ENCODE results near the gene WIPF1. TPM values are rescaled to one million over a fixed set of nuclear protein-coding genes. Genes with fewer than 3 reads are reported as not detected.

The WIPF1 gene
- polyA plus RNA-seq, 1 donor from 2014 or later = 0.25 TPM

DNA sequence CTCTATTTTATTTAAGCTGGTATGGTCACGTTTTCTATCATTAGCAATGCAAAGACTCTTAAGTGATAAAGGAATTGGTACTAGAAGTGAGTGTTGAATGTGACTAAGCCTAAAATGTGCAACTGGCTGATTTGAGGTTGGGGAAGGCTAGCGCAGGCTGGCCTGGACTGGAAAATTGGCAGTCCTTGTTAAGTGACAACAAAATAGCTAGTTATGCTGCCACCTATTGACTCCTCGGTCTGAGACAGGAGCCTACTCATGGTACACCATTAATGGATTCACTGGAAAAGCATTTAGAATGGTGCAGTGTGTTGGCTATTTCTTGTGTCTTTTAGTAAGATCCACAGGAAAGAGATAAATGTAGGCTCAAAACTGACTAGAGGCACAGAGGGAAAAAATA is 5.7 kb upstream of the WIPF1 start:
- Histone ChIP-seq H3K9ac (ENCODE audit: low read length) (no peak overlapping the region), H3K27ac (ENCODE audit: low read length) (no peak overlapping the region), H3K4me2 (ENCODE audit: low read length) (no peak overlapping the region), H3K27me3 (ENCODE audit: insufficient read depth, low read depth, low read length) (no peaks in the 10 kb centered on the region), H3K4me3 (ENCODE audit: low read length) (no peak overlapping the region), H4K20me1 (ENCODE audit: insufficient read depth) (no peaks in the 10 kb centered on the region), H3K9me2 (ENCODE audit: insufficient read depth, low read length) (no peaks in the 10 kb centered on the region), H3K9me3 (ENCODE audit: low read length) (no peaks in the 10 kb centered on the region), H3K36me3 (ENCODE audit: insufficient read depth, low read length) (no peaks in the 10 kb centered on the region), H2AFZ (ENCODE audit: low read depth, low read length) (no peak overlapping the region), H3K79me2 (replicated peaks; ENCODE audit: insufficient read depth, low read length) (no peaks in the 10 kb centered on the region), H3F3A (ENCODE audit: insufficient read depth, low read length, poor library complexity, severe bottlenecking) (no peaks in the 10 kb centered on the region)
- TF ChIP-seq TAF1 (IDR thresholded peaks at IDR 0.05; ENCODE audit: low read depth) (no peak), SMC3 (conservative IDR thresholded peaks at IDR 0.05; ENCODE audit: poor library complexity) (no peak), POLR2AphosphoS5 (IDR thresholded peaks at IDR 0.05) (peak; percentile 34), EP300 (conservative IDR thresholded peaks at IDR 0.05; ENCODE audit: poor library complexity, severe bottlenecking) (no peak), MXI1 (conservative IDR thresholded peaks at IDR 0.05; ENCODE audit: poor library complexity, severe bottlenecking) (no peak), RAD21 (conservative IDR thresholded peaks at IDR 0.05) (peak; percentile 44), REST (IDR thresholded peaks at IDR 0.05; ENCODE audit: borderline replicate concordance) (no peak), CTCF (IDR thresholded peaks at IDR 0.05; ENCODE audit: poor library complexity, severe bottlenecking) (peak; percentile 59), EZH2 (IDR thresholded peaks at IDR 0.05; ENCODE audit: borderline replicate concordance, insufficient read depth, low read length, poor library complexity, severe bottlenecking) (no peak)

DNA sequence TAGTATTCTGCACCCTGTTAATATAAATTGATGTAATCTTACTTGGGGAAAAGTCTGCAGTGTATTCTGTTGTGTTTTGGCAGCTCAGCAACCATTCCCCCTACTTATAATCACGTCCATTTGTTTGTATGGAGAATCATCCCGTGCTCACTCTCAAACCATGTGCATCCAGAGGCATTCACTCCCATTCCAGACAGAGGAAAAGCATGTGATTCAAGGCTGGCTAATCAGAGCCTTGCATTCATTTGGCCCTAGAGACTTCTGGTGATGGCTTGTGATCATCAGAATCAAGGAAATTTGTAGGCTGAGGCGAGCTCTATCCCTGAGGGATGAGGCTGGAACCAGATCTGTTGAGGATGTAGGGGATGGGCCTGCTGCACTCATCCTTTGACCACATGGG is 5.1 kb upstream of the WIPF1 start:
- no peaks in the 10 kb centered on the region for H4K20me1 ChIP-seq (ENCODE audit: insufficient read depth)
- H3K4me3 ChIP-seq (ENCODE audit: low read length) = no peak overlapping the region
- H3K4me2 ChIP-seq (ENCODE audit: low read length) = no peak overlapping the region
- H3K27me3 ChIP-seq (ENCODE audit: insufficient read depth, low read depth, low read length) = no peaks in the 10 kb centered on the region
- no peak for TF ChIP-seq MXI1 (conservative IDR thresholded peaks at IDR 0.05; ENCODE audit: poor library complexity, severe bottlenecking)
- TF ChIP-seq REST (IDR thresholded peaks at IDR 0.05; ENCODE audit: borderline replicate concordance) = no peak
- TF ChIP-seq RAD21 (conservative IDR thresholded peaks at IDR 0.05) = no peak
- TF ChIP-seq EZH2 (IDR thresholded peaks at IDR 0.05; ENCODE audit: borderline replicate concordance, insufficient read depth, low read length, poor library complexity, severe bottlenecking) = no peak
- TF ChIP-seq TAF1 (IDR thresholded peaks at IDR 0.05; ENCODE audit: low read depth) = no peak
- TF ChIP-seq SMC3 (conservative IDR thresholded peaks at IDR 0.05; ENCODE audit: poor library complexity) = no peak
- no peak for TF ChIP-seq POLR2AphosphoS5 (IDR thresholded peaks at IDR 0.05)
- TF ChIP-seq EP300 (conservative IDR thresholded peaks at IDR 0.05; ENCODE audit: poor library complexity, severe bottlenecking) = no peak
- no peak for TF ChIP-seq CTCF (IDR thresholded peaks at IDR 0.05; ENCODE audit: poor library complexity, severe bottlenecking)
- H2AFZ ChIP-seq (ENCODE audit: low read depth, low read length) = no peak overlapping the region
- H3K79me2 ChIP-seq (replicated peaks; ENCODE audit: insufficient read depth, low read length) = no peaks in the 10 kb centered on the region
- no peaks in the 10 kb centered on the region for H3K36me3 ChIP-seq (ENCODE audit: insufficient read depth, low read length)
- no peaks in the 10 kb centered on the region for H3F3A ChIP-seq (ENCODE audit: insufficient read depth, low read length, poor library complexity, severe bottlenecking)
- no peak overlapping the region for H3K9ac ChIP-seq (ENCODE audit: low read length)
- H3K9me3 ChIP-seq (ENCODE audit: low read length) = no peaks in the 10 kb centered on the region
- H3K9me2 ChIP-seq (ENCODE audit: insufficient read depth, low read length) = no peaks in the 10 kb centered on the region
- no peak overlapping the region for H3K27ac ChIP-seq (ENCODE audit: low read length)
